Left ventricle myocardium inferior (tissue), 1 donor: ENCODE results near the gene PPM1E. TPM values are rescaled to one million over a fixed set of nuclear protein-coding genes. Genes with fewer than 3 reads are reported as not detected.

Experiments used
- DNase-seq: peaks from one replicate; pipeline ENCODE4 v3.0.0-alpha.2; 2020
- H3K27ac ChIP-seq: fragments of 200-600 bp; replicated peaks from 2 replicates; pipeline ENCODE4 v1.8.0; 2021
- H3K27me3 ChIP-seq: fragments of 200-600 bp; 2 replicates; pipeline ENCODE4 v1.8.0; 2021; ENCODE audit warnings: low read depth
- H3K36me3 ChIP-seq: fragments of 200-600 bp; 2 replicates; pipeline ENCODE4 v1.8.0; 2021
- H3K4me1 ChIP-seq: fragments of 200-600 bp; 2 replicates; pipeline ENCODE4 v1.8.0; 2021
- H3K4me3 ChIP-seq: fragments of 200-600 bp; 2 replicates; pipeline ENCODE4 v1.8.0; 2021; ENCODE audit warnings: mild to moderate bottlenecking, moderate library complexity
- H3K9me3 ChIP-seq: fragments of 200-600 bp; replicated peaks from 2 replicates; pipeline ENCODE4 v1.8.0; 2021
- CTCF ChIP-seq: fragments of 200-600 bp; IDR thresholded peaks from 2 replicates; pipeline ENCODE4 v1.8.0; 2021; ENCODE audit warnings: antibody characterized with exemption, mild to moderate bottlenecking, borderline replicate concordance
- intact Hi-C: fragments of 100-400 bp; cut with micrococcal nuclease; formaldehyde crosslinking; loops from one replicate; pipeline ENCODE4 v1.11.0; 2022
- total RNA-seq: library from RNA; stranded (reverse); fragmentation: NEBNext Ultra II Directional; extraction: Animal tissue kit (Norgen Biotek cat#: 25700); gene quantifications from one replicate; pipeline ENCODE4 v1.2.1, GENCODE V29; 2021
- donor health status: DM: no; HTN: yes; CAD: no; lungs with severe emphysema.

PPM1E gene
- total RNA-seq, 1 donor from 2014 or later: 0.80 TPM

- TF ChIP-seq CTCF: no peak
- Histone ChIP-seq H3K36me3 (no peaks in the 10 kb centered on the region), H3K27me3 (no peaks in the 10 kb centered on the region), H3K27ac (no peak overlapping the region), H3K4me3 (no peak overlapping the region), H3K4me1 (no peaks in the 10 kb centered on the region), H3K9me3 (no peaks in the 10 kb centered on the region)
- DNase-seq: no peak
- intact Hi-C loops: no loop called here
Measured at GRCh38 chr17:58974354-58974753, 218.7 kb downstream of the PPM1E start.

GRCh38 chr17:58976541-58976940, 220.9 kb downstream of the PPM1E start:
- TF ChIP-seq CTCF: no peak
- Histone ChIP-seq H3K27ac (no peak overlapping the region), H3K4me1 (no peaks in the 10 kb centered on the region), H3K4me3 (no peak overlapping the region), H3K36me3 (no peaks in the 10 kb centered on the region), H3K9me3 (no peaks in the 10 kb centered on the region), H3K27me3 (no peaks in the 10 kb centered on the region)
- DNase-seq: no peak
- intact Hi-C loops: no loop called here

GRCh38 chr17:58980706-58981481, 225.2 kb downstream of the PPM1E start:
- Histone ChIP-seq H3K27me3 (no peaks in the 10 kb centered on the region), H3K4me3 (no peak overlapping the region), H3K9me3 (no peaks in the 10 kb centered on the region), H3K4me1 (no peaks in the 10 kb centered on the region), H3K36me3 (no peaks in the 10 kb centered on the region), H3K27ac (no peak overlapping the region)
- no peak for DNase-seq
- TF ChIP-seq CTCF: no peak
- intact Hi-C loops: no loop called here

GRCh38 chr17:58982626-58983025, 227.0 kb downstream of the PPM1E start:
- Histone ChIP-seq H3K9me3 (no peaks in the 10 kb centered on the region), H3K4me1 (no peaks in the 10 kb centered on the region), H3K4me3 (no peak overlapping the region), H3K27ac (no peak overlapping the region), H3K36me3 (no peaks in the 10 kb centered on the region), H3K27me3 (no peaks in the 10 kb centered on the region)
- DNase-seq: no peak
- no peak for TF ChIP-seq CTCF
- intact Hi-C loops: no loop called here

GRCh38 chr17:58985367-58985766, 229.7 kb downstream of the PPM1E start:
- no peaks in the 10 kb centered on the region for H3K9me3 ChIP-seq
- no peak for TF ChIP-seq CTCF
- intact Hi-C loops: no loop called here
- H3K4me3 ChIP-seq: no peak overlapping the region
- no peaks in the 10 kb centered on the region for H3K4me1 ChIP-seq
- no peaks in the 10 kb centered on the region for H3K36me3 ChIP-seq
- no peaks in the 10 kb centered on the region for H3K27me3 ChIP-seq
- DNase-seq: no peak
- no peak overlapping the region for H3K27ac ChIP-seq
